ENCODE measurements around the gene FOXK1.

DNA sequence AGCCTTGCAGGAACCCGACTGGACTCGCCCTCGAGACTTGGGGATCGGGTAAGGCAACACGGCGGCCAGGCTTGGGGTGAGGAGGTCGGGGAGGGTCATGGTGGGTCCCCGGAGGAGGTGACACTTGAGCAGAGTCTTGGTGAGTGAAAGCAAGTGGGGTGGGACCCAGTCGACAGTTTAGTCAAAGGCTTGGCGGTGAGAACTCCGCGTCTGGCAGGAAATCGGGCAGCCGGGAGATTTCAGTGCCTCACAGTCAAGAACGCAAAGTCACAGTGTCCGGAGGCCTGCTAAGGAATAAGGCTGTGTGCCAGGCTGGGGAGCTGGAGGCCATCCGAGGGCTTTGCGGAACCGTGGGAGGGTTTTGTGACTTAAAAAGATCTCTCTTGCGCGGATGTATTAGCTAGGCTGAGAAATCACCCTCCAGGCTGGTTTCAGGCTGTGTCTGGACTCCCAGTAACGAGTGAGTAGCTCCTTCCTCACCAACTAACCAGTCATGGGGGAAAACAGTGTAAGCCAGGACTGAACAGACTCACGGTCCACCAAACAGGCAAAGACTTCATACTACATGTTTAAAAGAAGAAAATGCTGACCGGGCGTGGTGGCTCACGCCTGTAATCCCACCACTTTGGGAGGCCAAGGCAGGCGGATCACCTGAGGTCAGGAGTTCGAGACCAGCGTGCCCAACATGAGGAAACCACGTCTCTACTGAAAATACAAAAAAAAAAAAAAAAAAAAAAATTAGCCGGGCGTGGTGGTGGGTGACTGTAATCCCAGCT lies 93.9 kb downstream of the FOXK1 start:
- TF ChIP-seq CTCF (IDR thresholded peaks at IDR 0.05; ENCODE audit: insufficient read depth, low read depth, low read length) = no peak
- no peak for TF ChIP-seq EZH2 (IDR thresholded peaks at IDR 0.05; ENCODE audit: insufficient read depth, low read length)
